Upper lobe of left lung (tissue), 6 donors: Measurements from ENCODE around the gene RHBDL1. TPM values are rescaled to one million over a fixed set of nuclear protein-coding genes. Genes with fewer than 3 reads are reported as not detected.
A peak's percentile ranks its signal among the peaks of the same experiment; 100 is the strongest.

Experiments
- ATAC-seq, 2 donors: fragments of 200-7000 bp; cut with Tn5 transposase; one replicate each; pipeline ENCODE4 v1.9.1; 2022; ENCODE audit warnings: mild to moderate bottlenecking in 2 of 2, moderate library complexity in 2 of 2; ENCODE audit not compliant: low FRiP score in 2 of 2
- DNase-seq, 2 donors: peaks; one replicate each; pipeline ENCODE4 v3.0.0-alpha.2; 2019 to 2020
- H3K27ac ChIP-seq, 4 donors: fragments of 200-600 bp; sonication (generic); one replicate each; pipeline ENCODE4 v1.5.1; 2016 to 2019
- H3K27me3 ChIP-seq, 4 donors: fragments of 200-600 bp; sonication (generic); one replicate each; pipeline ENCODE4 v1.5.1; 2017 to 2019
- H3K36me3 ChIP-seq, 4 donors: fragments of 200-600 bp; sonication (generic); one replicate each; pipeline ENCODE4 v1.5.1; 2016 to 2019
- H3K4me1 ChIP-seq, 4 donors: fragments of 200-600 bp; sonication (generic); one replicate each; pipeline ENCODE4 v1.5.1; 2018 to 2019
- H3K4me3 ChIP-seq, 4 donors: fragments of 200-600 bp; sonication (generic); one replicate each; pipeline ENCODE4 v1.5.1; 2017 to 2019; ENCODE audit warnings: mild to moderate bottlenecking in 2 of 4, moderate library complexity in 1 of 4
- H3K9me3 ChIP-seq, 4 donors: fragments of 200-600 bp; sonication (generic); one replicate each; pipeline ENCODE4 v1.5.1; 2018 to 2019
- CTCF ChIP-seq, 6 experiments: fragments of 450-650 bp in 4 of 6; fragments of 200-600 bp in 2 of 6; sonication (generic) in 2 of 6; IDR thresholded peaks; one replicate each; pipeline ENCODE4 v1.5.1; 2016 to 2019; ENCODE audit warnings: antibody characterized with exemption in 6 of 6
- EP300 ChIP-seq, 4 donors: sonication (generic); formaldehyde crosslinking; IDR thresholded peaks; one replicate each; pipeline ENCODE4 v1.5.1; 2017; ENCODE audit warnings: antibody characterized with exemption in 4 of 4, control low read depth in 2 of 4
- POLR2A ChIP-seq, 4 donors: fragments of 450-650 bp; IDR thresholded peaks; one replicate each; pipeline ENCODE4 v1.5.1; 2016 to 2017; ENCODE audit warnings: antibody characterized with exemption in 4 of 4, mild to moderate bottlenecking in 2 of 4
- POLR2AphosphoS5 ChIP-seq, 2 donors: sonication (generic); formaldehyde crosslinking; IDR thresholded peaks; one replicate each; pipeline ENCODE4 v1.5.1; 2017; ENCODE audit warnings: antibody characterized with exemption in 2 of 2
- WGBS, 2 donors: methylation state at CpG; one replicate each; pipeline ENCODE4 v1.1.5; 2017 to 2018; 5-methylcytosine and 5-hydroxymethylcytosine counted together
- total RNA-seq, 6 donors: library from RNA; depleted of rRNA in 4 of 6; stranded (reverse); fragments of >200 nt in 4 of 6; gene quantifications; one replicate each; pipeline versions ENCODE4 v1.1.0 to v1.2.1, GENCODE V29; 2016 to 2021
- donor health status: DM: no; HTN: no; CAD: no; lungs with moderate emphysema.
- donor health status: DM: no; HTN: yes; CAD: no; lungs with severe emphysema.

Gene RHBDL1
- 1 to 10 TPM in 2 of 6 donors, under 1 TPM in 3, not detected in 1; 0.59 to 2.1 (median 0.76) TPM for total RNA-seq

- no peak for ATAC-seq
- peak in 1 of 2 donors; percentile 90 for DNase-seq
- TF ChIP-seq CTCF (IDR thresholded peaks at IDR 0.05) = no peak
- TF ChIP-seq EP300 (IDR thresholded peaks at IDR 0.05) = no peak
- TF ChIP-seq POLR2A (IDR thresholded peaks at IDR 0.05) = no peak
- TF ChIP-seq POLR2AphosphoS5 (IDR thresholded peaks at IDR 0.05) = no peak
- Histone ChIP-seq H3K9me3 (no peaks in the 10 kb centered on the region), H3K27ac (no peak within 1 kb of the TSS), H3K4me1 (peaks cover 13 to 45% (median 21%) of the 10 kb centered on the region in 4 donors), H3K36me3 (peaks cover 22 to 39% (median 35%) of the 10 kb centered on the region in 4 donors), H3K27me3 (no peaks in the 10 kb centered on the region), H3K4me3 (peak within 1 kb of the TSS in 3 of 4 donors; percentile 21 to 37 (median 24))
- WGBS, 2 donors = 4 to 14% methylated on average over 12 to 24 of the region's 73 CpGs
Observed at GRCh38 chr16:674968-675883, at the start of gene RHBDL1. Gene RHBDL1, plus strand, starts transcription at chr16:675671. Its CDS starts 120 bp downstream, at chr16:675791.

GRCh38 chr16:625977-626765 is 49.3 kb upstream of the RHBDL1 start:
- WGBS, 2 donors = 95% methylated on average over 25 to 28 of the region's 35 CpGs
- ATAC-seq (no peak), DNase-seq (peak in 1 of 2 donors; percentile 80)
- peaks cover 10 to 65% (median 52%) of the 10 kb centered on the region in 4 donors for H3K4me1 ChIP-seq
- H3K9me3 ChIP-seq = no peaks in the 10 kb centered on the region
- peaks cover 9 to 42% (median 36%) of the 10 kb centered on the region in 4 donors for H3K36me3 ChIP-seq
- TF ChIP-seq POLR2A (IDR thresholded peaks at IDR 0.05) = no peak
- no peak for TF ChIP-seq EP300 (IDR thresholded peaks at IDR 0.05)
- TF ChIP-seq POLR2AphosphoS5 (IDR thresholded peaks at IDR 0.05) = no peak
- no peak for TF ChIP-seq CTCF (IDR thresholded peaks at IDR 0.05)
- no peaks in the 10 kb centered on the region for H3K27me3 ChIP-seq
- peak overlapping the region in 2 of 4 donors; percentile 62 to 80 for H3K27ac ChIP-seq
- H3K4me3 ChIP-seq = no peak overlapping the region

- TF ChIP-seq POLR2AphosphoS5 (IDR thresholded peaks at IDR 0.05) (peak in 1 of 2 donors; percentile 12), POLR2A (IDR thresholded peaks at IDR 0.05) (no peak)
- Histone ChIP-seq H3K27me3 (no peaks in the 10 kb centered on the region), H3K27ac (peak overlapping the region in 3 of 4 donors; percentile 53 to 80 (median 62)), H3K4me1 (peaks cover 13 to 61% (median 49%) of the 10 kb centered on the region in 4 donors), H3K4me3 (no peak overlapping the region), H3K36me3 (peaks cover 9 to 42% (median 36%) of the 10 kb centered on the region in 4 donors), H3K9me3 (no peaks in the 10 kb centered on the region)
- ATAC-seq = peak in 1 of 2 donors; percentile 72
- WGBS, 2 donors = 89 to 96% methylated on average over 23 to 24 of the region's 29 CpGs
- peak in 1 of 2 donors; percentile 73 for DNase-seq
Observed at GRCh38 chr16:626787-627453, 48.6 kb upstream of the RHBDL1 start.

- Histone ChIP-seq H3K36me3 (peaks cover 9 to 44% (median 38%) of the 10 kb centered on the region in 4 donors), H3K9me3 (no peaks in the 10 kb centered on the region), H3K4me1 (peaks cover 13 to 53% (median 45%) of the 10 kb centered on the region in 4 donors), H3K27me3 (no peaks in the 10 kb centered on the region), H3K27ac (peak overlapping the region in 3 of 4 donors; percentile 53 to 80 (median 62)), H3K4me3 (no peak overlapping the region)
- ATAC-seq (peak; percentile 17 to 67), DNase-seq (peak; percentile 89 to 92)
- TF ChIP-seq EP300 (IDR thresholded peaks at IDR 0.05) (peak in 2 of 4 donors; percentile 2 to 62), CTCF (IDR thresholded peaks at IDR 0.05) (no peak), POLR2A (IDR thresholded peaks at IDR 0.05) (peak in 1 of 4 donors; percentile 11), POLR2AphosphoS5 (IDR thresholded peaks at IDR 0.05) (peak; percentile 6 to 54)
- 74 to 85% methylated on average over 23 to 47 of the region's 50 CpGs for WGBS, 2 donors
Observed at GRCh38 chr16:627454-628239, 47.8 kb upstream of the RHBDL1 start.
